ENCODE measurements around the gene BCAR3.
A peak's percentile ranks its signal among the peaks of the same experiment; 100 is the strongest.

Gene BCAR3

DNA sequence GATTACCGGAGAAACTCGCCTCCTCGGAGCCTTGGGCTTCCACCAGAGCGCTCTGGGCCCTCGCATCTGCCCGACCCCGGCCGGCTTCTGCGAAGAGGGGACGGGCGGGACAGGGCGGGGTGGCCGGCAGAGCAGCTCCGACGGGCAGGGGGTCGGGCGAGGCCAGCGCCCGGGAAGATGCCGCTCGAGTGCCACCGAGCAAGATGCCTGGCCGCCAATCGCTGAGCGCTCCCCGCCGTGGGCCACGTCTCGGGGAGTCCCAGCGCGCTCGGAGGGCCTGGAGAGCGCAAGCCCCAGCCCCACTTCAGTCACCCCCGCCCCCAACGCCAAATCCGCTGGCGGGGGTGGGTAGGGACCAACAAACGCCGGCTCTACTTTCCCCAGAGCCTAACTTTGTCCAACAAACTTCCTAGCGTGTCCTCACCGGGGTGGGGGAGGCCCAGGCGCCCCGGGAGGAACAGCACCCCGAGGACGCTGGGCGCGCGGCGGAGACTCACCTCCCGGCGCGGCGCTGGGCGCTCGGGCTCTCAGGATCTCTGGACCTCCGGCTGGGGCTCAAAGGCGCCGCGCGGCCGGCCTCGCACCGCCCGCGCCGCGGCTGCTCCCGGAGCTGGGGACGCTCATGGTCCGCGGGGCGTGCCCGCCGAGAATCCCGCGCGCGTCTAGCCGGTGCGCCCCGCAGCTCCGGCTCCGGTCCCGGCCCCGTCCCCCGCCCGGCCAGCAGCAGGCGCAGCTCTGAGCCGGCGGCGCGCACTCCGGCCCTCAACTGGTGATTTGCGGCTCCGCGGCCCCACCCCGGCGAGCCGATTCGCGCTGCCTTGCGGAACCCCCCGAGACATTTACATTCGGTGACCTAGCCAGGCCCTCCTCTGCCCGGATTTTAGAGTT lies at the start of gene BCAR3:
TSS of gene BCAR3 (minus strand) at position 737 of the 888 bp plus-strand sequence. CDS start 6,907 bp downstream, outside the sequence.
- no peak for DNase-seq

DNA sequence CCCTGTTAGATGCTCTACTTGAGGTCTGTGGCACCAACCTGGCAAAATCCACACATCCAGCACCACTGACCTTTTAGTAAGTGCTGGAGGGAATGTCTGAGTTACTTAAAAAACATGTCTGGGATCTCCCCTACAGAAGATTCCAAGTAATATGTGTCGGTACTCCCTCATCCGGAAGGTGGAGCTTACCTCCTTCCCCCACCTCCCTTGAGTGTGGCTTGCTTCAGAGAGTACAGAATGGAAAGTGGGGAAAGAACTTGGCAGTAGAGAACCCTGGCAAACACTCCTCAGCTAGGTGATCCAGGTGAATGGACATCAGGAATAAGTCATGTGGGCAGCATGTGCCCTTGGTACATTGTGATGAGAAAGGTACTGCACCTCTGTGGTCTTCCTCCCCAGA lies 49.0 kb upstream of the BCAR3 start:
- DNase-seq: no peak

DNA sequence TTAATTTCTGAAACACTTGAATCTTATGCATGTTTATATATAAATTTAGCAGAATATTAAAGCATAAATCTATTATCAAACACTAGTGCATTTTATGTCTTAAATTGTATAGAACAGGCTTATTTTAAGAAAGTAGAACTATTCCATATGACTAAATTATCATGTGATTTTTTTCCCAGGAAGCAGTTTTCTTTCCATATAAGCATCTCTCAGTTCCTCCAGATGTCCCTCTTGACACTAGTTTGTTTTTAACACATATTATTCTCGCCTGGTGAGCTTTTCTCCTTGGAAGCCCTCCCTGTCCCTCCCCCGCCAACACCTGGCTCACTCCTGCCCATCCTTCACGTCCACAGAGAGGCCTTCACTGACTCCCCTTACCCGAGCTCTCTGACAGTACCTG lies 48.3 kb upstream of the BCAR3 start:
- no peak for DNase-seq

- DNase-seq: no peak
Measured at GRCh38 chr1:93729502-93729901, 47.9 kb upstream of the BCAR3 start.

DNA sequence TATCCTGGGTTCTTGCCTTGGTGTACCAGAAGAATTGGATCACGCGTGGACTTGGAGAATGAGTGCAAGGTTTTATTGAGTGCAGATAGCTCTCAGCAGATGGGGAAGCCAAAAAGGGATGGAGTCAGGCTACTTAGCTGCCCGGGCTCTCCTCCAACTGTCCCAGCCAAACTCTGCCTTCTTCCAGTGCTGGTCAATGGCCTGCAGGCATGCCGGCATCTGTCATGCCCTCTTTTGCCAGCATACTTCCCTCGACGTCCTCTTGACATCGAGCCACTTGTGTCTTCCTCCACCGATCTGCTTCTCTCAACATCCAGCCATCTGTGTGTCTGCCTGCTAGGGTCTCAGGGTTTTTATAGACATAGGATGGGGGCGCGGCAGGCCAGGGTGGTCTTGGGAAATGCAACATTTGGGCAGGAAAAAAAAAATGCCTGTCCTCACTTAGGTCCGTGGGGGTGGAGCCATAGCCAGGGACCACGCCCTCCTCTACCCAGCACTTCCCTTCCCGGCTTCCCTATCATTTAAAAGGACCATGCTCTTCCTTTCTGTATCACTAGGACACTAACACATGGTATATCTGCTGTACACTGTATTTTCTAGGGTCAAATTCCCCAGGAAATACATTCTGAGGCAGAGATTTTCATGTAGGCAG lies 47.0 kb upstream of the BCAR3 start:
- DNase-seq: no peak

- DNase-seq: no peak
Measured at GRCh38 chr1:93723733-93724270, 42.2 kb upstream of the BCAR3 start.

- no peak for DNase-seq
Measured at GRCh38 chr1:93723110-93723509, 41.5 kb upstream of the BCAR3 start.

DNA sequence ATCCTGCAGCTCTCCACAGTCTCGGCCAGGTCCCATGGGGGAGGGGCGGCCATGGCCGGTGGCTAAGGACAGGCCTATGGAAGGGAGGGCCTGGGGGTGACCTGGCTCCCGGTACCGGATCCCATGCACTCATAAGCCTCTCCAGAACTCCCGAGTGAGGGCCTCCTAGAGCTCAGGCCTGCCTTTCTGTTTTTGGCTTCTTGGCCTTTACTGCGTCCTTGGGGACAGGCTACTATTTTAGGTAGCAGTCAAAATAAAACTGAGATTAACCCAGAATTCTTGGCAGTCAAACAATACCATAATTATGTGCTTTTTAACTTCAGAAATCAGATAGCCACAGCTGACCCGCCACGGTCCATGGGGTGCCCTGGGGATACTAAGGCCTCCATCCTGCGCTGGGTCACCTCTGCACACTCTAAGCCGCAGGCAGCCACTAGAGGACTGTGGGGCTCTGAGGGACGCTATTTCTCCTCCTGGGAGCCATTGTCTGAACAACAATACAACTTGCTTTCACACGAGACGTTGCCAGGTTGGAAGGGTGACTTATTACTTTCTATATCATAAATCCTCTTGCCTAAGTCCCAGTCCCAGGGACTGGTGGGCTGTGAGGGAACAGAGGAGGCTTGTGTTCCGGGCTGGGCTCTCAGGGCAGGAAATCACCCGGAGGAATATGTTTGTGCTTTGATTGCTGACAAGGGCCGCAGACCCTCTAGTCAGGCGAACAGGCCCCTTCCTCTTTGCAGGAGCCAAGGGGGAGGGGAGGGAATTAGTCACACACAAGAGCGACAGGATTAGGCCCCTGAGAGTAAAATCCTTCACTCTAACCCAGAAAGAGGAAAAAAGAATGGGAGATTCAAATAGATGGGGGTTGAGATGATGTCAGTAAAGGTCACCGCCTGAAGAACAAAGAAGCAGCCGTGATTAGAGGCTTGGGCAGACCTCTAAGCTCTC lies 40.7 kb upstream of the BCAR3 start:
- no peak for DNase-seq

GRCh38 chr1:93720956-93721626 lies 39.5 kb upstream of the BCAR3 start:
- no peak for DNase-seq

- no peak for DNase-seq
Measured at GRCh38 chr1:93717640-93718039, 36.0 kb upstream of the BCAR3 start.

DNA sequence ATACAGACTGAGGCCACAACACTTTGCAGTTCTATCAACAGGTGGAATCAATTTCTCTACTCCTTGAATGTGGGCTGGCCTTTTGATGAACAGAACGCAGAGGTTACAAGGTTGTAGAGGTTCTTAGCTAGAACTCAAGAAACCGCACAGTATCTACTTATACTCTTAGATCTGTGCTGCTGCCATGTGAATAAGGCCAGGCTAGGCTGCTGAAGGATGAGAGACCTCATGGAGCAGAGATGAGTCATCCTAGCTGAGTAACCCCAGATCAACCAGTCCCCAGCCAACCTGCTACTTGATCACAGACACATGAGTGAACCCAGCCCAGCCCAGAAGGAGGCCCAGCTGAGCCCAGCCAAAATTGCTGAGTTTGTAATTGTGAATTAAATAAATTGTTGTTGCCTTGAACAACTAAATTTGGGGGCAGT lies 35.3 kb upstream of the BCAR3 start:
- no peak for DNase-seq

DNA sequence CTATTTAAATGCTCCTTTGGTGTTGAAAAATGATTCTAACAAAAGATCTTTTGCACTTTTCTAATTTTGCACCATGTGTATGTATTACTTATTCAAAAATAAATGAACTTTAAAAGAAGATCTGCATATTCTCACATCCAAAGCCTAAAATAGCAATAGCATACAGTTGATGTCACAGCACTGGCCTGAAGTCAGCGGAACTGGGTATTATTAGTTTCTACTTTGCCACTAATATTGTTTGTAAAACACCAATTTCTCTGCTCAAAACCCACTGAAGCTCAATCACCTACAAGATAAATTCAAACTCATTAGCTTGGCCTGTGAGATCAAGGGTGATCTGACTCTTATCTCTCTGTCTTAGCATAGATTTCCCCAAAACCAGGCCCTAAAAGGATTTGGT lies 34.5 kb upstream of the BCAR3 start:
- DNase-seq: no peak

DNA sequence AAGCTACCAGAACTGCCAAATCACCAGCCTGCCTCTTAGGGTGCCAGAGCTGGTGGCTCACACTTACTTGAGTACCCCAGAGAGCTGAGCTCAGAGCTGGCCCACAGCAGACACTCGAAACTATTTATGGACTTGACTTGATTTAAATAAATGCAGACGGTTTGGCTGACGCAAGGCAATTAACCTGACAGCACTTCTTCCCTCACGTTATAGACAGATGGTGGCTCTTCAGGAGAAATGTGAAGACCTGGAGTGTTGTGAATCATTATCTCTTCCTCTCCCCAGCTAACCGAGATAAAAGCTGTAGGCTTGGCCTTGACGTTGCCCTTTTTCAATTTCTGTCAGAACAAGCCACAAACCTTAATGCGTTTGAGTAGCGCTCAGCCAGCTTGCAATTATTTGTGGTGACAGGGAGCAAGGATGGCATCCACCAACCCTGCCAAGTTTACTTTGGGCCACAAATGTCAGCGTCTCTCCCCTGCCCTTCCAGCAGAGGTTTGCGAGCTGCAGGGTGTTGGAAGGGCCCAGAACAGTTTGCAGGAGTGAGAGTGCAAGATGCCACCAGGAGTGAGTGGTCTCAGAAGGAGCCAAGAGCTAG lies 34.0 kb upstream of the BCAR3 start:
- peak; percentile 36 for DNase-seq

- no peak for DNase-seq
Measured at GRCh38 chr1:93714356-93714755, 32.7 kb upstream of the BCAR3 start.

GRCh38 chr1:93713341-93713740 lies 31.7 kb upstream of the BCAR3 start:
- DNase-seq: no peak

DNA sequence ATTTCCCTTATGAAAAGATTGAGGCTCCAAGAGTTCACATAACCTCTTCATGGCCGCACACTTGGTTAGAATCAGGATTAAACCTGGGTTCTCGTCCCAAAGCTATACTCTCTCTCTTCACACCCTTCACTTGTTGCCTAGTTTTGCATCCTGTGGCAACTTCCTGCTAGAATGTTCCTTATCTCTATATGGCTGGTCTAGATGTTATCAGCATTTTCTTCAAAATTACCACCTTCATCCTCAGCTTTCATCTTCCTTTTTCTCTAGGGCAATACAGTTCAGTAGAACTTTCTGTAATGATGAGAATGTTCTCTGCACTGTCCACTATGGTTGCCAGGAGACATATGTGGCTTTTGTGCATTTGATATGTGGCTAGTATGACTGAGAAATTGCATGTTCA lies 31.1 kb upstream of the BCAR3 start:
- no peak for DNase-seq

- DNase-seq: no peak
Measured at GRCh38 chr1:93710499-93711453, 29.1 kb upstream of the BCAR3 start.

- DNase-seq: peak; percentile 86
Measured at GRCh38 chr1:93708734-93709481, 27.3 kb upstream of the BCAR3 start.

- DNase-seq: no peak
Measured at GRCh38 chr1:93707956-93708355, 26.3 kb upstream of the BCAR3 start.

All from NCI-H1436 (cell line).